ENCODE measurements around the gene TMOD1.
"Not testable (repeated sequence)": the region's sequence is repeated elsewhere in the genome, so short reads cannot be mapped to it uniquely, and the experiment has no call there.

TMOD1 gene

DNA sequence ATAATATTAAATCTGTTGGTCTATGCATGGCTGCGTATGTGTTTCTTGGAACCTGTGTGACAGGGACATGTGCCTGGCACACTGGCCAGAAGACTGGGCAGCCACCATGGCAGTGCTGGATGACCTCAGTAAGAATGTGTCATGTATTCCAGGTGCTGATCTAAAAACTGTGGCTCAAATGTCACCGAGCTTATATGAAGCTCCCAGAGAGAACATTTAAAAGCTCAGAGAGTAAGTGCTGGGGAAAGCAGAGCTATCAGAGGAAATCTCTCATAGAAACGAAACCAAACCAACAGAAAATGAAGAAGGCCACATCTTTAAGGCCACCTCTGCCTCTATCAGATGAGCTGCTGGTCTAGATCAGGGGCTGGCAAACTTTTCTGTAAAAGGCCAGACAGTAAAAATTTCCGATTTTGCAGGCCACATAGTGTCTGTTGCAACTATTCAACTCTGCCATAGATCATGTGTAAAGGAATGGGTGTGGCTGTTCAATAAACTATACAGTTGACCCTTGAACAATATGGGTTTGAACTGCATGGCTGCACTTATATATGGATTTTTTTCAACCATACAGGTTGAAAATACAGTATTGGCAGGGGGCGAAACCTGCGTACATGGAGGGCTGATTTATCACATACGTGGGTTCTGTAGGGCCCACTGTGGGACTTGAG is 99.9 kb downstream of the TMOD1 start:
- no peak for DNase-seq

- no peak for DNase-seq
Observed at GRCh38 chr9:97602430-97602829, 101.0 kb downstream of the TMOD1 start.

- DNase-seq: no peak
Observed at GRCh38 chr9:97604901-97605645, 103.6 kb downstream of the TMOD1 start.

DNA sequence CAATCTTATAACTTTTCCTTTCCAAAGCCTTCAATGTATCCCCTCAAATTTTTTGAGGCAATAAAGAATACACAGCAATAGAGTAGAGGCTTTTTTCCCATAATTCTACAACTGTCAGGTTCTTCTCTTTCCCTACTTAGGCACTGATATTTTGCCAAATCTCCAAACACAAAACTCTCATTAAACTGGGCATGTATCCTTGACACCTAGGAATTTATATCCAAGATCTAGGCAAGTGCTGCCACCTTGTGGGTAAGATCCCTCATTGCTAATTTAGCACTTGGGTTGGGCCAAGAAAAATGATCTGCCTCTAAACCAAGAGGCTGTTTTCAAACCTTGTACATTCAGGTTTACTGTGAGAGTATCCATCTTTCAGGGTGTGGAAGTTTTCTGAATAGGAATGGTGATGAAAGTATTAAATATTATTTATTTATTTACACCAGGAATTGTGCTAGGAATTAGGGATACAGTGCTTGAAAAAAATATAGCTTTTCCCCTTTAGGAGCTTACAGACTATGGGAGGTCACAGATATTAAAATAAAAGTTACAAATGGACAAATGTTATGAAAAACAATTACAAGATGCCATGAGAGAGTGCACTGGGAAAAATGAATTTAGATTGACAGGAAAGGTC is 114.1 kb downstream of the TMOD1 start:
- DNase-seq: peak; percentile 38

DNA sequence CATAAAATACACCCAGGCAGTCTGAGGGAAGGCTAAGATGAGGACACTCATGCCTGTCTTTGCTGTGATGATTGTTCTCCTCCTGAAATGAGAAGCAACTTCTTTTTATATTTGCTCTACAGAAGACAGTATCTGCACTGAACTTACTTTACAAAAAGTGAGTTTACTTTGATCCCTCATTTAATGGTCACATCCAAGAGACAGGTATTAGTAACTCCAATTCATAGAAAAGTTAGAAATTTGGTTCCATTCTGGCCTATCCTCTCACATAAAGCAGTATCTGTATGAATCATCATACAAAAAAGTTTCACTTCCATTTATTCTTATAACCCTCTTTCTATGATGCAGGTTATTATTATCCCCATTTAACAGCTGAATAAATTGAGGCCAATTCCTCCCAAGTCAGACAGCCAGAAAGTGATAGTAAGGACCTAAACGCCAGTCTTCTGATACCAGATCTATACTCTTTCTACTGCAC is 116.5 kb downstream of the TMOD1 start:
- DNase-seq: no peak

- DNase-seq: not testable (repeated sequence)
Observed at GRCh38 chr9:97620063-97620462, 118.6 kb downstream of the TMOD1 start.

- not testable (repeated sequence) for DNase-seq
Observed at GRCh38 chr9:97622483-97622882, 121.0 kb downstream of the TMOD1 start.

DNA sequence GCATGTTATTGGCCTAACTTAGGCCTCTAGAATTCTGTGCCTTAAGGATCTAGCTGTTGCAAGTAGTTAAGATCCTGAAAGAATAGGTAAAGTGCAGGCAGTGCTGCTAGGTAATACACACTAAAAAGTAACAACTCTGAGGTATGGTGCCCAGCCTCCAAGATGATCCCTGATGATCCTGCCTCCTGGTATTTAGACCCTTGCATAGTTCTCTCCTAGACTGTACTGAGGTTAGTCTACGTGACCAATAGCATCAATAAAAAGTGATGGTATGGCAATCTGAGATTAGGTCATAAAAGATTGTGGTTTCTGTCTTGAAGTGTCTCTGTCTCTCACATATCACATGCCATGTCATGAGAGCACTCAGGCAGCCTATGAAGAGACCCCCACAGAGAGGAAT is 122.5 kb downstream of the TMOD1 start:
- DNase-seq: no peak

- no peak for DNase-seq
Observed at GRCh38 chr9:97625620-97626019, 124.2 kb downstream of the TMOD1 start.

DNA sequence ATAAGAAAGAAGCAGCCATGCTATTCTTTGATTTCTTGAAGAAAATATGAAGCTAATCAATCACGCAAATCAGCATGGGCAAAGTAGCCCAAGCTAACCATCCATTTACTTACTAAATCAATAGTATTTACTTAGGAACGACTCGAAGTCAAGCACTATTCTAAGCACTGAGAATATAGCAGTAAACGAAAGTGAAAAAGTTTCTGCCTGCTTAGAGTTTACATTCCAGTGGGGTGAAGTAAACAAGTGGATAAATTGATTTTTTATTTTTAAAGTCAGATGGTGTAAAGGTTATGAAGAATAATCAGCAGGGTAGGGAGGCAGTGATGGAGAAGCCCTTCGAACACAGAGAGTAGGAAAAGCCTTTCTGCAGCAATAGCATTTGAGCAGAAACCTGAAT is 126.2 kb downstream of the TMOD1 start:
- DNase-seq: no peak

GRCh38 chr9:97628668-97629067 is 127.2 kb downstream of the TMOD1 start:
- no peak for DNase-seq

DNA sequence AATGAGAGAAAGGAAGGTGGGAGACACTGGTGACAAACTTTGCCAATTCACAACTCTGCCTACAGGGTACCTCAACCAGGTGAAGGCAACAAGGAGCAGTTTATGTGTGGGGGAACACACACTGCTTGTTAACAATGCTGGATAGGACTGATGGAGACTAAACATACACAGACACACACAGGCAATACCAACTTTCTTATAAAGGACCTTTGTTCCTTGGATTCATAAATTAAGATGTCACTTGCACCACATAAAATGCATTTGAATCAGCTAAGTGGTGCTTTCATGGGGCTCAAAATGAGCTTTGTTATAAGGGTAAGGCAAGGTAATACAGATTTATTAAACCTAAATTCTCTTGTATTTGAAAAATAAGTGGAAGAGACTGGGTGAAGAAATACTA is 127.7 kb downstream of the TMOD1 start:
- no peak for DNase-seq

DNA sequence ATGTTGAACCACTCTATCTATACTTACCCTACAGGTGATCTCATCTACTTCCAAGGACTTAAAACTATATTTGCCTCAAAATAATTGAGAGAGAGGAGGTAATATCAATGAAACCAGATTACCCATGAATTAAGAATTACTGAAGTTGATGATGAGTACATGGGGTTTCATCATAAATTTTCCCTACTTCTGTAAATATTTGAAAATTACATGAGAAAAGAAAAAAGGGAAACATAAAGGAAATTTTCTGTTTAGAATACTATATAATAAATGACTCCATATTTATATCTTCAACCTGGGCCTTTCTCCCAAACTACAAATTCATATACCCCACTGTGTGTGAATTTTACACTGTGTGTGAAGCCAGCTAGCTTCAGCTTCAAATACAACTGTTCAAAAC is 129.1 kb downstream of the TMOD1 start:
- no peak for DNase-seq

GRCh38 chr9:97632248-97632984 is 130.9 kb downstream of the TMOD1 start:
- DNase-seq: no peak

GRCh38 chr9:97632985-97633858 is 131.8 kb downstream of the TMOD1 start, which contains the start of the genes NCBP1 and TSTD2:
Gene NCBP1, plus strand, starts transcription at chr9:97633821. Its CDS starts 61 bp downstream, at chr9:97633882.
Gene TSTD2, minus strand, starts transcription at chr9:97633368. Its CDS starts 5,806 bp downstream, at chr9:97627562.
- peak; percentile 98 for DNase-seq

GRCh38 chr9:97633859-97634490 is 132.5 kb downstream of the TMOD1 start:
- DNase-seq: no peak

DNA sequence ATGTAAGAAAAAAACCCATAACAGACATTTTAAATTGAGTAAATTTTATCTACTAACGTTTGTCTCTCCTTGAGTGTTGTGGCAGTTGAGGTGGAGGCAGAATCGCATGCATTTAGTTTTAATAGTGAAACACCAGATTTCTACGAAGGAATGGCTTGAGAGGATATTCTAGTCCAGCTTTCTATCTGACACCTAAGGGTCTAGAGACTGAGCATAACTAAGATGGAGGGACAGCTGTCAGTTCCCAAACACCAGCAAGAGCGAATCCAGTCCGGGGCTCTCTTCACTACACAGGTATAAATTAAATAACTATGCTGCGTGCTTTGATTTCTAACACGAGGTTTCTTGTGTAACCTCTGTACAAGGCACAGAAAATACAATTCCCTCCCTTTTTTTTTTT is 133.6 kb downstream of the TMOD1 start:
- DNase-seq: no peak

DNA sequence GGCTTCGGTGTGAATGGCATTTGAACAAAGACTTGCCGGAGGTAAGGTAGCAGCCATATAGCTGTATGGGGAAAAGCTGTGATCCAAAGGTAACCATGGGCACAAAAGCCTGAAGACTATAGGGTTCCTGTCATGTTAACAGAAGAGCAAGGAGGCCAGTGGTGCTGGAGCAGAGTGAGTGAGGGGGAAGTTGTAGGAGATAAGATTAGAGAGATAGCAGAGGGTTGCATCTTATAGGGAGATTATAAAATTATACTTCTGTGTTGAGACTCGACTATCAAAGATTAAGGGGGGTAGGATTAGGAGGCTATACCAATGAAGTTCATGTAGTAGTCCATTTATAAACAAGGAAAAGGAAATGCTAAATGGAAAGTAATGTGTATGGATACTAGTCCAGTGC is 135.4 kb downstream of the TMOD1 start:
- no peak for DNase-seq

DNA sequence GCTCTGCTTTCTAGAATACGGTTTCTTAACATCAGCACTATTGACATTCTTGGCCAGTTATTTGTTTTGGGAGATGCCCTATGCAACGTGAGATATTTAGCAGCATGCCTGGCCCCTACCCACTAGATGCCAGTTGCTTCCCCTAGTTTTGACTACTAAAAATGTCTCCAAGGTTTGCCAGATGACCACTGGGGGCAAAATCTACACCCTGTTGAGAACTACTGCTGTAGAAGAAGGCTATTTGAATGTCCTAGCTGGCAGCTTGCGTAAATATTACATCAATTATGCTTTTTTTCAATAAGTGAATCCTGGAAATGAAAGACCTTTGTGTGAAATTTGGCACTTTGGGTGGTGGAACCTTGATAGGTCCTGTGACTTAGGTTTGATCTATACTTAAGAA is 137.2 kb downstream of the TMOD1 start:
- no peak for DNase-seq

DNA sequence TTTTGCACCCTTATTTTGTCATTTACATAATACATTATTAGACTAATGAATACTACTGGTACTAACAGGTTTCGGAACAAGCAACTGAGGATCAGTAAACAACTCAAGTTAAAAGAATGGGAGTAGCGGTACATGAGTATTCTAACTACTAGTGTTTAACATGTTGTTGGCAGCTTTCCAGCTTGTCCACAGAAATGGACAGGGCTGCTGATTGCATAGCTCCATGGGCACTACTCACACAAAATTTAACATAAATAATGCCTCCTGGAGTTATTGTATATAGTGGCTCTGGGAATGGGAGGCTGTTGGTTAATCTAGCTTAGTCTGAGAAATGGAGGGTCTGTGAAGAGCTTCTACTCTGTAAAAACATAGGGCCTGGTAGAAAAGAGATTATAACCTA is 138.9 kb downstream of the TMOD1 start:
- peak; percentile 14 for DNase-seq

- DNase-seq: no peak
Observed at GRCh38 chr9:97645720-97646119, 144.3 kb downstream of the TMOD1 start.

DNA sequence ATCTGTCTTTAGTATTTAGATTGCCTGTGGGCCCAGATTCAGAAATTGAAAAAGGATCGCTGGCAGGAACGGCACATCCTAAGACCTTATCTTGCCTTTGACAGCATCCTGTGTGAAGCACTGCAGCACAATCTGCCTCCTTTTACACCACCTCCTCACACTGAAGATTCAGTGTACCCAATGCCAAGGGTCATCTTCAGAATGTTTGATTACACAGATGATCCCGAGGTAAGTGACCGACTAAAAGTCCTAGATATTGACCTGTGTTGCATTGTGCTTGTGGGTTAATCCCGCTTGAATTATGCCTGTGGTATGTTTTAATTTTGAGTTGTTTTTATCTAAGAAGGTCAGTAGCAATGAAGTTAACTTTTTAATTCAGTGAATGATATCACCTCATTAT is 146.5 kb downstream of the TMOD1 start:
- no peak for DNase-seq
